GM12875 (cell line): ENCODE results near the gene ERC2.
"Not testable (repeated sequence)": the region's sequence is repeated elsewhere in the genome, so short reads cannot be mapped to it uniquely, and the experiment has no call there.

Experiments used
- H3K4me3 ChIP-seq: one replicate; pipeline ENCODE4 v1.5.1; 2011; ENCODE audit warnings: low read depth, low read length, control low read depth
- TF ChIP-seq, protein P1 (sequence below): IDR thresholded peaks from 2 replicates; pipeline ENCODE4 v1.5.1; 2011; ENCODE audit warnings: low read depth, mild to moderate bottlenecking, control low read depth, inconsistent platforms, low read length, moderate library complexity, borderline replicate concordance; ENCODE audit not compliant: insufficient read depth

ERC2 gene

DNA sequence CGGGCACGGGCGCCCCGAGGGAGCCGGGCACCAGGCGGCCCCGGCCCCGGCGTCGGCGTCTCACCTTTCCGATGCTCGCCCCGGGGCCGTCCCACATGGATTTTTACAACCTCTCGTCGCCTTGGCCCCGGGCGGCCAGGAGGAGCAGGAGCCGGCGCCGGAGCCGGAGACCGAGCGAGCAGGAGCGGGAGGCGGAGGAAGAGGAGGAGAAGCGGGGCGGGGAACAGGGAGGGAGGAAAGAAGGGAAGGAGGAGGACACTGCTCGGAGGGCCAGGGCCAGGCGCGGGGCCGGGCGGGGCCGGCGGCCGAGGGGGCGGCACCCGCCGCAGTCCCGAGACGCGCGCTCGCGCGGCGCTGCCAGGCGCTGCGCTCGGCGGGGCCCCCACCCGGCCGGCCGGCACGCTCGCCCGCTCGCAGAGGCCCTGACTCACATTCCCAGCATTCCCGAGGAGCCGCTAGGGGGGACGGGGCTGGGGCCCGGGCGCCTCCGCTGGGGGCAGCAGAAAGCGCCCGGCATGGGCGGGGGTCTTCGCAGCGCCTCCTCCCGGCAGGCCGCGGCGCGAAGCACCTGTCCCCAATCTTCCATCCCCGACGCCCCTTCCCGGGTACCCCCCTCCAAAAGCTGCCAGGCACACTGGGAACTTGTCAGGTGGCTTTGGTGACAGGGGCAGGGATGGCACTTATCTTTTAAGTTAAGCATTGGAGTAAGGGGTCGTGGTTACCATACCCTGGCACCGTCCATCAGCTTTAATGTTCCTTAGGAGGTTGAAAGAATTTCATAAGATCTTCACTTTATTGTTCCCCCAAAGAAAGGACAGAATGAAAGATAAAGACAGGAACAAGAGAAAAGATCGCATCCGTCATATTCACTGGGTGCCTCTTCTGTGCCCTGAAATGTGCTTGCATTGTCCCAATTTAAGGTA is at the start of gene ERC2:
ERC2 (minus strand) TSS at position 284 of the 923 bp plus-strand sequence.
- TF ChIP-seq, protein P1, sequence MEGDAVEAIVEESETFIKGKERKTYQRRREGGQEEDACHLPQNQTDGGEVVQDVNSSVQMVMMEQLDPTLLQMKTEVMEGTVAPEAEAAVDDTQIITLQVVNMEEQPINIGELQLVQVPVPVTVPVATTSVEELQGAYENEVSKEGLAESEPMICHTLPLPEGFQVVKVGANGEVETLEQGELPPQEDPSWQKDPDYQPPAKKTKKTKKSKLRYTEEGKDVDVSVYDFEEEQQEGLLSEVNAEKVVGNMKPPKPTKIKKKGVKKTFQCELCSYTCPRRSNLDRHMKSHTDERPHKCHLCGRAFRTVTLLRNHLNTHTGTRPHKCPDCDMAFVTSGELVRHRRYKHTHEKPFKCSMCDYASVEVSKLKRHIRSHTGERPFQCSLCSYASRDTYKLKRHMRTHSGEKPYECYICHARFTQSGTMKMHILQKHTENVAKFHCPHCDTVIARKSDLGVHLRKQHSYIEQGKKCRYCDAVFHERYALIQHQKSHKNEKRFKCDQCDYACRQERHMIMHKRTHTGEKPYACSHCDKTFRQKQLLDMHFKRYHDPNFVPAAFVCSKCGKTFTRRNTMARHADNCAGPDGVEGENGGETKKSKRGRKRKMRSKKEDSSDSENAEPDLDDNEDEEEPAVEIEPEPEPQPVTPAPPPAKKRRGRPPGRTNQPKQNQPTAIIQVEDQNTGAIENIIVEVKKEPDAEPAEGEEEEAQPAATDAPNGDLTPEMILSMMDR = no peak
- H3K4me3 ChIP-seq = no peak within 1 kb of the TSS

DNA sequence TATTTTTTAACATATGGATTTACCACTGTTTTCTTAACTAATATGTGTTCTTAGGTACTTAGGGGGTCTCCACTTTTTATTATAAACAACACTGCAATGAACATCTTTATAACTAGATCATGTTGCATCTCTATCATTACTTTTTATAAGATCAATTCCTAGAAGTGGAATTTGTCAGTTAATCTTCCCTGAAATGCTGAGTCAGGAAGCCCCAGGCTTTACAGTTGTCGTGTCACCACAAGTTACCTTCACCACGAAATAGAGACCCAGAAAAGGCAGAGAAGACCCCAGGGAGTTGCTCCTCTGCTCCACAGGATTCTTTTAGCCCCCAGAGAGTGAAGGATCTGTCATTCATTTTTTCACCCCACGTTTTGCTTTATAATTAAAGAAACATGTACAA is 34.5 kb upstream of the ERC2 start:
- H3K4me3 ChIP-seq = no peak overlapping the region
- TF ChIP-seq, protein P1 = no peak

DNA sequence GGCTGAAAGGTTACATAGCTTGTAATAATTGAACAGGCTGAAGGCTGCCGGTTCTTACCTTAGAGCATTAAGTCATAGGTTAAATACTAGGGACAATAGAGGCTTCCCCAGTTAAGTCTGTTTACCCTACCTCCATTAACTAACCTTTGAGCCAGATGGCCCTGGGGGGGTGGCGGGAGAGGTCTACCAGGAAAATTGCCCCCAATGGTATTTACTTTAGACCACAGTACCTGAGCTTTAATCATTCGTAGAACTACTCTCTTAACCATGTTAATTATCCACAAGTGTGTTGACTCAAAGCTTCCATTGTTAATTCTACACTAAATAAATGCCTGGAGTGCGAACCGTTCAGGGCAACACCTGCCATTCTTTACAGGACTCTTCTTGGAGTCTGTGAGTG is 28.1 kb upstream of the ERC2 start:
- H3K4me3 ChIP-seq = not testable (repeated sequence)

DNA sequence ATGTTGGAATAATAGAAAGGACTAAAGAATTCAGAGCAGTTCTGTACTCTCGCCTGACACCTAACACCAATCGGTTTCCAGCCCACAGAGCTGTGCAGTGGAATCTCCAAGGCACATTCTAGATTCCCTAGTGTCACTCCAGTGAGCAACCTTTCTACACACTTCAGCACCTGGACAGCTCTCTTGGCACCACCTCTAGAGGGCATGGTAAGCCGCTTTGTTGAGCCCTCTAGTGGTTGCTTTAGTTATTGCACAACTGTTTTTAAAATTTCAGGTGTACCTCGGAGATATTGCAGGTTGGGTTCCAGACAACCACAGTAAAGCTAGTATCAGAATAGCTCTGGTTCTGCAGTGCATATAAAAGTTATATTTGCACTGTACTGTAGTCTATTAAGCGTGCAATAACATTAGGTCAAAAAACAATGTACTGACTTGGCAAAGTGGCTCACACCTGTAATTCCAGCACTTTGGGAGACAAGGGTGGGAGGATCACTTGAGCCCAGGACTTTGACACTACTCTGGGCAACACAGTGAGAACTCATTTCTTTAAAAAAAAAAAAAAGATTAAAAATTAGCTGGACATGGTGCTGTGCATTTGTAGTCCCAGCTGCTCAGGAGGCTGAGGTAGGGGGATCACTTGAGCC is 26.5 kb upstream of the ERC2 start:
- no peak overlapping the region for H3K4me3 ChIP-seq
- TF ChIP-seq, protein P1 = peak; percentile 91

- H3K4me3 ChIP-seq = no peak overlapping the region
- TF ChIP-seq, protein P1 = no peak
Observed at GRCh38 chr3:56491566-56491965, 23.3 kb upstream of the ERC2 start.

- H3K4me3 ChIP-seq = no peak overlapping the region
- TF ChIP-seq, protein P1 = no peak
Observed at GRCh38 chr3:56488812-56489600, 20.7 kb upstream of the ERC2 start.

DNA sequence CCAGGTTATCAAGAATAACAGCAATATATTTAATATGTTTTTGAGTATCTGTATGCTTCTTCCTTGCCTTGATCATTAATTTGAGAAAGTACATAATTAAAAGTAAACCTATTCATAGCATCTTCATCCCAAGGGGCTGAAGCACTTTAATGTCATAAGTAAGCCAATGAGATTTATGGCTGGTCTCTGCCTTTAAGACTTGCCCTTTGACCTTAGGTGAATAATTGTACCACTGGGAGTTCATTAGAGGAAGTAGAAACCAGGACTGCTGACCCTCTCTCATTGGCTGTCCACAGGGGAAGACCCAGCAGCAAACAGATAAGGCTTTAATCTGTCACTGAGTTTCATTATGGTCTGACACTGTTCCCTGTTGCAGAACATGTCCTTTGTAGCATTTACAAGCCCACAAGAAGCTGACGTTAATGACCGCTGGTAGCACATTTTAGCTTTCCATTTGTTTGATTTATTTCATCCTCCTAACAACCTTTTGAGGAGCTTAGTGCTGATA is 16.3 kb upstream of the ERC2 start:
- no peak overlapping the region for H3K4me3 ChIP-seq
- TF ChIP-seq, protein P1 = no peak
